Stimulated activated CD8-positive, alpha-beta memory T cell treated with anti-CD3 and anti-CD28 coated beads, Interleukin-15, amount 100 ng/mL, for 1 hour (primary cell): Measurements from ENCODE around the gene TIMMDC1.
A peak's percentile ranks its signal among the peaks of the same experiment; 100 is the strongest.

Source experiments
- DNase-seq: peaks from one replicate; pipeline ENCODE4 v3.0.0-alpha.2; 2020; ENCODE audit warnings: low read depth

Gene TIMMDC1

GRCh38 chr3:119498186-119499011, at the start of gene TIMMDC1:
Gene TIMMDC1, plus strand, starts transcription at chr3:119498547. Its CDS starts 187 bp downstream, at chr3:119498734.
- peak; percentile 95 for DNase-seq

- DNase-seq: no peak
These were observed 44.5 kb upstream of the TIMMDC1 start for GRCh38 chr3:119453822-119454221.

- DNase-seq: no peak
These were observed 41.9 kb upstream of the TIMMDC1 start for GRCh38 chr3:119456469-119456868.

GRCh38 chr3:119457246-119457645, 41.1 kb upstream of the TIMMDC1 start:
- DNase-seq: no peak

- peak; percentile 98 for DNase-seq
These were observed 34.9 kb upstream of the TIMMDC1 start, which contains the start of gene TMEM39A for GRCh38 chr3:119463171-119464169. Gene TMEM39A, minus strand, starts transcription at chr3:119463615. Its CDS starts 1,541 bp downstream, at chr3:119462074.

- DNase-seq: no peak
These were observed 30.3 kb upstream of the TIMMDC1 start for GRCh38 chr3:119468041-119468440.

- DNase-seq: no peak
These were observed 28.7 kb upstream of the TIMMDC1 start for GRCh38 chr3:119469418-119470189.

- no peak for DNase-seq
These were observed 27.5 kb upstream of the TIMMDC1 start for GRCh38 chr3:119470866-119471265.

GRCh38 chr3:119481079-119481478, 17.3 kb upstream of the TIMMDC1 start:
- DNase-seq: no peak

GRCh38 chr3:119483101-119483500, 15.2 kb upstream of the TIMMDC1 start:
- DNase-seq: no peak

- no peak for DNase-seq
These were observed 12.8 kb upstream of the TIMMDC1 start for GRCh38 chr3:119485563-119485962.

- DNase-seq: no peak
These were observed 8.2 kb upstream of the TIMMDC1 start for GRCh38 chr3:119490153-119490552.

GRCh38 chr3:119492128-119492527, 6.2 kb upstream of the TIMMDC1 start:
- no peak for DNase-seq

- no peak for DNase-seq
These were observed 5.5 kb upstream of the TIMMDC1 start for GRCh38 chr3:119492810-119493209.

GRCh38 chr3:119494597-119494996, 3.8 kb upstream of the TIMMDC1 start:
- DNase-seq: no peak

- no peak for DNase-seq
These were observed 544 bp upstream of the TIMMDC1 start for GRCh38 chr3:119497820-119498185.

- DNase-seq: no peak
These were observed 1.9 kb downstream of the TIMMDC1 start for GRCh38 chr3:119500265-119500664.

GRCh38 chr3:119500901-119501300, 2.6 kb downstream of the TIMMDC1 start:
- no peak for DNase-seq

GRCh38 chr3:119506631-119507030, 8.3 kb downstream of the TIMMDC1 start:
- DNase-seq: no peak

GRCh38 chr3:119507404-119507803, 9.1 kb downstream of the TIMMDC1 start:
- no peak for DNase-seq

- DNase-seq: no peak
These were observed 10.0 kb downstream of the TIMMDC1 start for GRCh38 chr3:119508172-119508845.
